K562 (cell line): ENCODE results near the gene IGFL1. TPM values are rescaled to one million over a fixed set of nuclear protein-coding genes. Genes with fewer than 3 reads are reported as not detected.
A peak's percentile ranks its signal among the peaks of the same experiment; 100 is the strongest.

Experiments
- ELF4 ChIP-seq: fragments of 450-650 bp; formaldehyde crosslinking; IDR thresholded peaks from 2 replicates; pipeline ENCODE4 v1.4.0; 2022; ENCODE audit warnings: missing genetic modification characterization
- FOXA3 ChIP-seq, 2 experiments: fragments of 450-650 bp in 1 of 2; sonication (generic) in 1 of 2; formaldehyde crosslinking; IDR thresholded peaks in 1 of 2; conservative IDR thresholded peaks in 1 of 2; 2 replicates each; pipeline versions ENCODE4 v1.4.0 to v1.8.0; 2020 to 2022; ENCODE audit warnings: mild to moderate bottlenecking in 2 of 2, missing genetic modification reagents in 1 of 2
- NR1H2 ChIP-seq: sonication (generic); formaldehyde crosslinking; IDR thresholded peaks from 2 replicates; pipeline ENCODE4 v1.4.0; 2020; ENCODE audit warnings: mild to moderate bottlenecking, missing genetic modification reagents
- PHF21A ChIP-seq: fragments of 450-650 bp; IDR thresholded peaks from 2 replicates; pipeline ENCODE4 v1.6.1; 2017; ENCODE audit warnings: low read depth, borderline replicate concordance
- SP1 ChIP-seq: sonication (generic); formaldehyde crosslinking; IDR thresholded peaks from 2 replicates; pipeline ENCODE4 v1.8.1; 2022; ENCODE audit warnings: mild to moderate bottlenecking, missing genetic modification reagents
- TAF9B ChIP-seq: fragments of 450-650 bp; IDR thresholded peaks from 2 replicates; pipeline ENCODE4 v1.6.1; 2018; ENCODE audit warnings: mild to moderate bottlenecking; ENCODE audit not compliant: partially characterized antibody
- polyA plus RNA-seq, 8 experiments: library from polyadenylated mRNA; depleted of rRNA in 4 of 8; stranded (reverse) in 5 of 8; unstranded in 3 of 8; fragments of >200 nt; fragmentation: Nextera tagmentation in 2 of 8; fragmentation: Illumina TruSeq in 1 of 8; extraction: Ambion mirVana in 2 of 8; extraction: Trizol in 1 of 8; gene quantifications; 2 replicates each; pipeline versions ENCODE4 v1.2.1 to v1.2.3, GENCODE V29; 2011 to 2014; ENCODE audit warnings: inconsistent platforms in 1 of 8, missing spikeins in 1 of 8
- total RNA-seq, 7 experiments: library from RNA; depleted of rRNA in 6 of 7; stranded (reverse); fragments of >200 nt in 6 of 7; fragmentation: Illumina TruSeq in 2 of 7; extraction: Trizol in 2 of 7; gene quantifications; 2 replicates each; pipeline versions ENCODE4 v1.2.1 to v1.2.3, GENCODE V29; 2011 to 2021; ENCODE audit warnings: low replicate concordance in 1 of 7
- TF ChIP-seq, protein P1 (sequence below): fragments of 250-450 bp; sonication (Bioruptor Pico); IDR thresholded peaks from 2 replicates; pipeline ENCODE4 v1.8.0; 2021; ENCODE audit warnings: moderate library complexity, mild to moderate bottlenecking, inconsistent platforms
- TF ChIP-seq, protein P2 (sequence below): sonication (generic); formaldehyde crosslinking; IDR thresholded peaks from 2 replicates; pipeline ENCODE4 v1.8.1; 2023; ENCODE audit warnings: missing genetic modification reagents, mild to moderate bottlenecking, borderline replicate concordance
- TF ChIP-seq, protein P3 (sequence below): sonication (generic); formaldehyde crosslinking; IDR thresholded peaks from 2 replicates; pipeline ENCODE4 v1.9.0; 2022; ENCODE audit warnings: mild to moderate bottlenecking, missing genetic modification reagents
- TF ChIP-seq, protein P4 (sequence below), 2 experiments: fragments of 450-650 bp in 1 of 2; sonication (generic) in 1 of 2; formaldehyde crosslinking; conservative IDR thresholded peaks; 2 replicates each; pipeline versions ENCODE4 v1.4.0 to v1.8.1; 2020 to 2022; ENCODE audit warnings: mild to moderate bottlenecking in 1 of 2, missing genetic modification reagents in 1 of 2
- TF ChIP-seq, protein P5 (sequence below): fragments of 250-450 bp; sonication (Bioruptor Pico); IDR thresholded peaks from 2 replicates; pipeline ENCODE4 v1.8.0; 2022; ENCODE audit warnings: inconsistent platforms
- TF ChIP-seq, protein P6 (sequence below): fragments of 250-450 bp; sonication (Bioruptor Pico); IDR thresholded peaks from 2 replicates; pipeline ENCODE4 v1.4.0; 2020; ENCODE audit warnings: mild to moderate bottlenecking, moderate library complexity

Gene IGFL1
- total and polyA plus RNA-seq, 9 of the 15 experiments (the other 6 are each of a cell fraction or from before 2014, with no cell fraction given), result not detected

DNA sequence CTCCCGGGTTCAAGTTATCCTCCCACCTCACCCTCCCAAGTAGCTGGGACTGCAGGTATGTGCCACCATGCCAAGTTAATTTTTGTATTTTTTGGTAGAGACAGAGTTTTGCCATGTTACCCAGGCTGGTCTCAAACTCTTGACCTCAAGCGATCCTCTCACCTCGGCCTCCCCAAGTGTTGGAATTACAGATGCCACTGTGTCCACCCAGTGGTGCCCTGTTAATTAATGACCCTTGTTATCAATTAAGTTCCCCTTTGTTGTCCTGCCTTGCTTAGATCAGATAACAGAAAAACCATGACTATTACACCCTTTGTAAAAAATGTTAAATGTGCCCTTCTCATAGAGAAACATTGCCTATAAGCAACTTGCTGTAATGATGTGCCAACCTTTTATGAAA is 34.4 kb upstream of the IGFL1 start (continued):
- TF ChIP-seq, protein P1, sequence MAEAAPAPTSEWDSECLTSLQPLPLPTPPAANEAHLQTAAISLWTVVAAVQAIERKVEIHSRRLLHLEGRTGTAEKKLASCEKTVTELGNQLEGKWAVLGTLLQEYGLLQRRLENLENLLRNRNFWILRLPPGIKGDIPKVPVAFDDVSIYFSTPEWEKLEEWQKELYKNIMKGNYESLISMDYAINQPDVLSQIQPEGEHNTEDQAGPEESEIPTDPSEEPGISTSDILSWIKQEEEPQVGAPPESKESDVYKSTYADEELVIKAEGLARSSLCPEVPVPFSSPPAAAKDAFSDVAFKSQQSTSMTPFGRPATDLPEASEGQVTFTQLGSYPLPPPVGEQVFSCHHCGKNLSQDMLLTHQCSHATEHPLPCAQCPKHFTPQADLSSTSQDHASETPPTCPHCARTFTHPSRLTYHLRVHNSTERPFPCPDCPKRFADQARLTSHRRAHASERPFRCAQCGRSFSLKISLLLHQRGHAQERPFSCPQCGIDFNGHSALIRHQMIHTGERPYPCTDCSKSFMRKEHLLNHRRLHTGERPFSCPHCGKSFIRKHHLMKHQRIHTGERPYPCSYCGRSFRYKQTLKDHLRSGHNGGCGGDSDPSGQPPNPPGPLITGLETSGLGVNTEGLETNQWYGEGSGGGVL (CRISPR knock-in tag), result no peak
- TF ChIP-seq SP1 (CRISPR knock-in tag), result 0 out of 2 replicates have a peak, but pooled peaks have one; percentile 36
- TF ChIP-seq NR1H2 (CRISPR knock-in tag), result no peak
- TF ChIP-seq, protein P2, sequence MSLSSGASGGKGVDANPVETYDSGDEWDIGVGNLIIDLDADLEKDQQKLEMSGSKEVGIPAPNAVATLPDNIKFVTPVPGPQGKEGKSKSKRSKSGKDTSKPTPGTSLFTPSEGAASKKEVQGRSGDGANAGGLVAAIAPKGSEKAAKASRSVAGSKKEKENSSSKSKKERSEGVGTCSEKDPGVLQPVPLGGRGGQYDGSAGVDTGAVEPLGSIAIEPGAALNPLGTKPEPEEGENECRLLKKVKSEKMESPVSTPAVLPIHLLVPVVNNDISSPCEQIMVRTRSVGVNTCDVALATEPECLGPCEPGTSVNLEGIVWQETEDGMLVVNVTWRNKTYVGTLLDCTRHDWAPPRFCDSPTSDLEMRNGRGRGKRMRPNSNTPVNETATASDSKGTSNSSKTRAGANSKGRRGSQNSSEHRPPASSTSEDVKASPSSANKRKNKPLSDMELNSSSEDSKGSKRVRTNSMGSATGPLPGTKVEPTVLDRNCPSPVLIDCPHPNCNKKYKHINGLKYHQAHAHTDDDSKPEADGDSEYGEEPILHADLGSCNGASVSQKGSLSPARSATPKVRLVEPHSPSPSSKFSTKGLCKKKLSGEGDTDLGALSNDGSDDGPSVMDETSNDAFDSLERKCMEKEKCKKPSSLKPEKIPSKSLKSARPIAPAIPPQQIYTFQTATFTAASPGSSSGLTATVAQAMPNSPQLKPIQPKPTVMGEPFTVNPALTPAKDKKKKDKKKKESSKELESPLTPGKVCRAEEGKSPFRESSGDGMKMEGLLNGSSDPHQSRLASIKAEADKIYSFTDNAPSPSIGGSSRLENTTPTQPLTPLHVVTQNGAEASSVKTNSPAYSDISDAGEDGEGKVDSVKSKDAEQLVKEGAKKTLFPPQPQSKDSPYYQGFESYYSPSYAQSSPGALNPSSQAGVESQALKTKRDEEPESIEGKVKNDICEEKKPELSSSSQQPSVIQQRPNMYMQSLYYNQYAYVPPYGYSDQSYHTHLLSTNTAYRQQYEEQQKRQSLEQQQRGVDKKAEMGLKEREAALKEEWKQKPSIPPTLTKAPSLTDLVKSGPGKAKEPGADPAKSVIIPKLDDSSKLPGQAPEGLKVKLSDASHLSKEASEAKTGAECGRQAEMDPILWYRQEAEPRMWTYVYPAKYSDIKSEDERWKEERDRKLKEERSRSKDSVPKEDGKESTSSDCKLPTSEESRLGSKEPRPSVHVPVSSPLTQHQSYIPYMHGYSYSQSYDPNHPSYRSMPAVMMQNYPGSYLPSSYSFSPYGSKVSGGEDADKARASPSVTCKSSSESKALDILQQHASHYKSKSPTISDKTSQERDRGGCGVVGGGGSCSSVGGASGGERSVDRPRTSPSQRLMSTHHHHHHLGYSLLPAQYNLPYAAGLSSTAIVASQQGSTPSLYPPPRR, result no peak
- TF ChIP-seq ELF4 (CRISPR knock-in tag), result peak; percentile 85
- no peak for TF ChIP-seq PHF21A
- TF ChIP-seq TAF9B, result no peak
- TF ChIP-seq, protein P3, sequence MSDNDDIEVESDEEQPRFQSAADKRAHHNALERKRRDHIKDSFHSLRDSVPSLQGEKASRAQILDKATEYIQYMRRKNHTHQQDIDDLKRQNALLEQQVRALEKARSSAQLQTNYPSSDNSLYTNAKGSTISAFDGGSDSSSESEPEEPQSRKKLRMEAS, result no peak
- TF ChIP-seq, protein P4, sequence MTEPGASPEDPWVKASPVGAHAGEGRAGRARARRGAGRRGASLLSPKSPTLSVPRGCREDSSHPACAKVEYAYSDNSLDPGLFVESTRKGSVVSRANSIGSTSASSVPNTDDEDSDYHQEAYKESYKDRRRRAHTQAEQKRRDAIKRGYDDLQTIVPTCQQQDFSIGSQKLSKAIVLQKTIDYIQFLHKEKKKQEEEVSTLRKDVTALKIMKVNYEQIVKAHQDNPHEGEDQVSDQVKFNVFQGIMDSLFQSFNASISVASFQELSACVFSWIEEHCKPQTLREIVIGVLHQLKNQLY (CRISPR knock-in tag; conservative IDR thresholded peaks at IDR 0.05), result no peak
- TF ChIP-seq, protein P5, sequence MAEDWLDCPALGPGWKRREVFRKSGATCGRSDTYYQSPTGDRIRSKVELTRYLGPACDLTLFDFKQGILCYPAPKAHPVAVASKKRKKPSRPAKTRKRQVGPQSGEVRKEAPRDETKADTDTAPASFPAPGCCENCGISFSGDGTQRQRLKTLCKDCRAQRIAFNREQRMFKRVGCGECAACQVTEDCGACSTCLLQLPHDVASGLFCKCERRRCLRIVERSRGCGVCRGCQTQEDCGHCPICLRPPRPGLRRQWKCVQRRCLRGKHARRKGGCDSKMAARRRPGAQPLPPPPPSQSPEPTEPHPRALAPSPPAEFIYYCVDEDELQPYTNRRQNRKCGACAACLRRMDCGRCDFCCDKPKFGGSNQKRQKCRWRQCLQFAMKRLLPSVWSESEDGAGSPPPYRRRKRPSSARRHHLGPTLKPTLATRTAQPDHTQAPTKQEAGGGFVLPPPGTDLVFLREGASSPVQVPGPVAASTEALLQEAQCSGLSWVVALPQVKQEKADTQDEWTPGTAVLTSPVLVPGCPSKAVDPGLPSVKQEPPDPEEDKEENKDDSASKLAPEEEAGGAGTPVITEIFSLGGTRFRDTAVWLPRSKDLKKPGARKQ (CRISPR knock-in tag), result no peak
- TF ChIP-seq FOXA3 (CRISPR knock-in tag; conservative IDR thresholded peaks at IDR 0.05 in 1 of 2, IDR thresholded peaks at IDR 0.05 in 1 of 2), result peak in 1 of 2 experiments; percentile 48; a peak in 2 of 4 replicates
- TF ChIP-seq, protein P6, sequence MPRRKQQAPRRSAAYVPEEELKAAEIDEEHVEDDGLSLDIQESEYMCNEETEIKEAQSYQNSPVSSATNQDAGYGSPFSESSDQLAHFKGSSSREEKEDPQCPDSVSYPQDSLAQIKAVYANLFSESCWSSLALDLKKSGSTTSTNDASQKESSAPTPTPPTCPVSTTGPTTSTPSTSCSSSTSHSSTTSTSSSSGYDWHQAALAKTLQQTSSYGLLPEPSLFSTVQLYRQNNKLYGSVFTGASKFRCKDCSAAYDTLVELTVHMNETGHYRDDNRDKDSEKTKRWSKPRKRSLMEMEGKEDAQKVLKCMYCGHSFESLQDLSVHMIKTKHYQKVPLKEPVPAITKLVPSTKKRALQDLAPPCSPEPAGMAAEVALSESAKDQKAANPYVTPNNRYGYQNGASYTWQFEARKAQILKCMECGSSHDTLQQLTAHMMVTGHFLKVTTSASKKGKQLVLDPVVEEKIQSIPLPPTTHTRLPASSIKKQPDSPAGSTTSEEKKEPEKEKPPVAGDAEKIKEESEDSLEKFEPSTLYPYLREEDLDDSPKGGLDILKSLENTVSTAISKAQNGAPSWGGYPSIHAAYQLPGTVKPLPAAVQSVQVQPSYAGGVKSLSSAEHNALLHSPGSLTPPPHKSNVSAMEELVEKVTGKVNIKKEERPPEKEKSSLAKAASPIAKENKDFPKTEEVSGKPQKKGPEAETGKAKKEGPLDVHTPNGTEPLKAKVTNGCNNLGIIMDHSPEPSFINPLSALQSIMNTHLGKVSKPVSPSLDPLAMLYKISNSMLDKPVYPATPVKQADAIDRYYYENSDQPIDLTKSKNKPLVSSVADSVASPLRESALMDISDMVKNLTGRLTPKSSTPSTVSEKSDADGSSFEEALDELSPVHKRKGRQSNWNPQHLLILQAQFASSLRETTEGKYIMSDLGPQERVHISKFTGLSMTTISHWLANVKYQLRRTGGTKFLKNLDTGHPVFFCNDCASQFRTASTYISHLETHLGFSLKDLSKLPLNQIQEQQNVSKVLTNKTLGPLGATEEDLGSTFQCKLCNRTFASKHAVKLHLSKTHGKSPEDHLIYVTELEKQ (CRISPR knock-in tag), result no peak
